H9 (cell line): ENCODE data around the gene MAST4. TPM values are rescaled to one million over a fixed set of nuclear protein-coding genes. Genes with fewer than 3 reads are reported as not detected.

Source experiments
- DNase-seq: peaks from one replicate; pipeline ENCODE4 v3.0.0-alpha.2; 2017
- H2AFZ ChIP-seq: one replicate; pipeline ENCODE4 v1.6.1; 2013; ENCODE audit warnings: mild to moderate bottlenecking, low read length, control low read depth, moderate library complexity
- H2AK5ac ChIP-seq: 2 replicates; pipeline ENCODE4 v1.6.1; 2013; ENCODE audit warnings: low read length, control low read depth, mixed read lengths; ENCODE audit not compliant: insufficient read length
- H2BK120ac ChIP-seq: one replicate; pipeline ENCODE4 v1.6.1; 2013; ENCODE audit warnings: low read depth, mild to moderate bottlenecking, low read length, control low read depth, inconsistent platforms; ENCODE audit not compliant: poor library complexity, severe bottlenecking
- H2BK12ac ChIP-seq: 2 replicates; pipeline ENCODE4 v1.6.1; 2013; ENCODE audit warnings: low read length, control low read depth, mixed read lengths, low read depth; ENCODE audit not compliant: insufficient read length
- H2BK15ac ChIP-seq: 2 replicates; pipeline ENCODE4 v1.6.1; 2013; ENCODE audit warnings: low read depth, low read length, control low read depth
- H2BK20ac ChIP-seq: one replicate; pipeline ENCODE4 v1.6.1; 2013; ENCODE audit warnings: low read depth, mild to moderate bottlenecking, low read length, control low read depth, inconsistent platforms; ENCODE audit not compliant: poor library complexity, severe bottlenecking
- H2BK5ac ChIP-seq: 2 replicates; pipeline ENCODE4 v1.6.1; 2013; ENCODE audit warnings: low read length, control low read depth, mixed read lengths; ENCODE audit not compliant: insufficient read length
- H3K14ac ChIP-seq: 2 replicates; pipeline ENCODE4 v1.6.1; 2013; ENCODE audit warnings: low read length, control low read depth; ENCODE audit not compliant: insufficient read depth
- H3K18ac ChIP-seq: 2 replicates; pipeline ENCODE4 v1.6.1; 2013; ENCODE audit warnings: low read depth, mild to moderate bottlenecking, mixed read lengths, low read length, control low read depth; ENCODE audit not compliant: insufficient read length
- H3K23ac ChIP-seq: 2 replicates; pipeline ENCODE4 v1.6.1; 2013; ENCODE audit warnings: low read length, control low read depth, mixed read lengths, low read depth; ENCODE audit not compliant: insufficient read length
- H3K23me2 ChIP-seq: 2 replicates; pipeline ENCODE4 v1.6.1; 2013; ENCODE audit warnings: low read depth, mild to moderate bottlenecking, mixed read lengths, low read length, control low read depth; ENCODE audit not compliant: insufficient read length, poor library complexity, severe bottlenecking
- H3K27ac ChIP-seq: 2 replicates; pipeline ENCODE4 v1.5.1; 2013; ENCODE audit warnings: low read length, control low read depth, mixed read lengths, low read depth; ENCODE audit not compliant: insufficient read length
- H3K27me3 ChIP-seq: 2 replicates; pipeline ENCODE4 v1.6.1; 2013; ENCODE audit warnings: low read length, control low read depth, inconsistent platforms; ENCODE audit not compliant: insufficient read depth
- H3K4ac ChIP-seq: 2 replicates; pipeline ENCODE4 v1.6.1; 2013; ENCODE audit warnings: low read depth, mild to moderate bottlenecking, control low read depth, inconsistent platforms, low read length, moderate library complexity
- H3K4me1 ChIP-seq: 2 replicates; pipeline ENCODE4 v1.6.1; 2013; ENCODE audit warnings: low read length, control low read depth, inconsistent platforms; ENCODE audit not compliant: insufficient read depth
- H3K4me2 ChIP-seq: 2 replicates; pipeline ENCODE4 v1.6.1; 2013; ENCODE audit warnings: low read length, control low read depth, mixed read lengths; ENCODE audit not compliant: insufficient read length, insufficient read depth
- H3K56ac ChIP-seq: 2 replicates; pipeline ENCODE4 v1.6.1; 2013; ENCODE audit warnings: low read depth, mild to moderate bottlenecking, mixed read lengths, low read length, control low read depth; ENCODE audit not compliant: insufficient read length
- H3K79me1 ChIP-seq: 2 replicates; pipeline ENCODE4 v1.6.1; 2013; ENCODE audit warnings: low read depth, mild to moderate bottlenecking, moderate library complexity, low read length, control low read depth, inconsistent platforms; ENCODE audit not compliant: insufficient read depth, poor library complexity, severe bottlenecking
- H3K79me2 ChIP-seq: 2 replicates; pipeline ENCODE4 v1.6.1; 2013; ENCODE audit warnings: low read length, control low read depth, inconsistent platforms; ENCODE audit not compliant: insufficient read depth
- H3K9ac ChIP-seq: 2 replicates; pipeline ENCODE4 v1.6.1; 2013; ENCODE audit warnings: low read length, control low read depth, mixed read lengths; ENCODE audit not compliant: insufficient read length; ENCODE audit errors: extremely low read depth
- H3K9me3 ChIP-seq: one replicate; pipeline ENCODE4 v1.6.1; 2013; ENCODE audit warnings: low read depth, low read length, inconsistent platforms; ENCODE audit not compliant: control insufficient read depth
- H3T11ph ChIP-seq: one replicate; pipeline ENCODE4 v1.6.1; 2013; ENCODE audit warnings: mild to moderate bottlenecking, low read length, control low read depth, inconsistent platforms
- H4K20me1 ChIP-seq: one replicate; pipeline ENCODE4 v1.6.1; 2013; ENCODE audit not compliant: control insufficient read depth, insufficient read length, insufficient read depth
- H4K5ac ChIP-seq: 2 replicates; pipeline ENCODE4 v1.6.1; 2013; ENCODE audit warnings: low read depth, mild to moderate bottlenecking, mixed read lengths, low read length, control low read depth; ENCODE audit not compliant: insufficient read length
- H4K8ac ChIP-seq: replicated peaks from 2 replicates; pipeline ENCODE4 v1.6.1; 2013; ENCODE audit warnings: low read length, control low read depth, mixed read lengths, low read depth; ENCODE audit not compliant: insufficient read length
- H4K91ac ChIP-seq: 2 replicates; pipeline ENCODE4 v1.6.1; 2013; ENCODE audit warnings: low read depth, mild to moderate bottlenecking, moderate library complexity, mixed read lengths, low read length, control low read depth; ENCODE audit not compliant: insufficient read length
- H3K27ac Mint-ChIP-seq, 3 experiments: 2 replicates in 2 of 3; 3 replicates in 1 of 3; pipeline ENCODE4 v1.8.0; 2020 to 2021; ENCODE audit warnings: mixed read lengths in 3 of 3, mild to moderate bottlenecking in 1 of 3, moderate library complexity in 1 of 3
- H3K27me3 Mint-ChIP-seq: 2 replicates; pipeline ENCODE4 v1.8.0; 2021; ENCODE audit warnings: low read depth, mild to moderate bottlenecking, moderate library complexity, mixed read lengths
- H3K36me3 Mint-ChIP-seq, 3 experiments: 2 replicates in 2 of 3; 3 replicates in 1 of 3; pipeline ENCODE4 v1.8.0; 2020 to 2021; ENCODE audit warnings: low read depth in 3 of 3, mixed read lengths in 3 of 3; ENCODE audit not compliant: insufficient read depth in 1 of 3
- H3K4me1 Mint-ChIP-seq, 2 experiments: 2 replicates each; pipeline ENCODE4 v1.8.0; 2020; ENCODE audit warnings: mixed read lengths in 2 of 2
- H3K4me3 Mint-ChIP-seq, 2 experiments: 2 replicates in 1 of 2; 3 replicates in 1 of 2; pipeline ENCODE4 v1.8.0; 2020 to 2021; ENCODE audit warnings: mild to moderate bottlenecking in 2 of 2, mixed read lengths in 2 of 2, moderate library complexity in 1 of 2
- H3K9me3 Mint-ChIP-seq, 2 experiments: 2 replicates in 1 of 2; 3 replicates in 1 of 2; pipeline ENCODE4 v1.8.0; 2020; ENCODE audit warnings: mild to moderate bottlenecking in 2 of 2, mixed read lengths in 2 of 2, moderate library complexity in 1 of 2
- CTCF ChIP-seq: fragments of 200-600 bp; sonication (generic); conservative IDR thresholded peaks from 3 replicates; pipeline ENCODE4 v1.8.0; 2021; ENCODE audit warnings: antibody characterized with exemption, mild to moderate bottlenecking
- WGBS: extraction: QIAGEN DNeasy Blood & Tissue Kit; methylation state at CpG from one replicate; pipeline ENCODE4 v1.1.7; 2013; ENCODE audit warnings: missing lambda C conversion rate, low lambda C conversion rate, mixed read lengths; ENCODE audit not compliant: insufficient read length; ENCODE audit errors: extremely low coverage; 5-methylcytosine and 5-hydroxymethylcytosine counted together
- total RNA-seq: library from RNA; stranded (reverse); gene quantifications from 2 replicates; pipeline ENCODE4 v1.2.1, GENCODE V29; 2021

MAST4 gene
- total RNA-seq, 1 experiment from 2014 or later: 3.7 TPM

- no peak overlapping the region for H2BK5ac ChIP-seq
- DNase-seq: no peak
- no peak overlapping the region for H3K18ac ChIP-seq
- no peak overlapping the region for H2BK120ac ChIP-seq
- no peaks in the 10 kb centered on the region for H3K79me1 ChIP-seq
- H3K23ac ChIP-seq: no peak overlapping the region
- H3K56ac ChIP-seq: no peak overlapping the region
- no peak overlapping the region for H3K14ac ChIP-seq
- H3K79me2 ChIP-seq: no peaks in the 10 kb centered on the region
- H3K27ac Mint-ChIP-seq: no peak overlapping the region
- H3K4me3 Mint-ChIP-seq: no peak overlapping the region
- no peaks in the 10 kb centered on the region for H3K27me3 ChIP-seq
- H4K8ac ChIP-seq: no peak overlapping the region
- H3K23me2 ChIP-seq: no peaks in the 10 kb centered on the region
- peaks cover 6% of the 10 kb centered on the region; the same call in 1 of the 2 replicates for H3K4me1 ChIP-seq
- TF ChIP-seq CTCF: no peak
- no CpG with 5 or more reads among the region's 3 CpGs for WGBS
- H3K9me3 Mint-ChIP-seq: no peaks in the 10 kb centered on the region; a peak in 1 of 5 replicates
- no peak overlapping the region for H2AFZ ChIP-seq
- H3K36me3 Mint-ChIP-seq: no peaks in the 10 kb centered on the region
- no peak overlapping the region for H2BK20ac ChIP-seq
- H4K5ac ChIP-seq: no peak overlapping the region
- peaks cover 16 to 22% of the 10 kb centered on the region in 2 experiments for H3K4me1 Mint-ChIP-seq
- H3K9ac ChIP-seq: no peak overlapping the region
- no peaks in the 10 kb centered on the region for H4K20me1 ChIP-seq
- H2BK12ac ChIP-seq: no peak overlapping the region
- H2AK5ac ChIP-seq: no peak overlapping the region
- peaks cover 39% of the 10 kb centered on the region for H3K27me3 Mint-ChIP-seq
- H2BK15ac ChIP-seq: no peak overlapping the region
- H3K27ac ChIP-seq: no peak overlapping the region
- H3K4me2 ChIP-seq: no peak overlapping the region
- no peak overlapping the region for H4K91ac ChIP-seq
- no peak overlapping the region for H3T11ph ChIP-seq
- H3K4ac ChIP-seq: no peak overlapping the region
- H3K9me3 ChIP-seq: no peaks in the 10 kb centered on the region
These were observed 298.5 kb downstream of the MAST4 start for GRCh38 chr5:66894480-66895240.
